ENCODE measurements around the gene TAS2R9.
"Not testable (repeated sequence)": the region's sequence is repeated elsewhere in the genome, so short reads cannot be mapped to it uniquely, and the experiment has no call there.

TAS2R9 gene

GRCh38 chr12:10802587-10802986, 7.4 kb downstream of the TAS2R9 start, which contains the start of gene TAS2R7:
Gene TAS2R7 (minus strand): TSS chr12:10802627. CDS start chr12:10802570, 57 bp downstream.
- H3K27me3 ChIP-seq (ENCODE audit: control insufficient read depth, low read length): no peaks in the 10 kb centered on the region
- H3K36me3 ChIP-seq (ENCODE audit: control insufficient read depth, low read length): no peaks in the 10 kb centered on the region
- no peaks in the 10 kb centered on the region for H3F3A ChIP-seq (ENCODE audit: control insufficient read depth, insufficient read depth)
- H3K4me1 ChIP-seq (ENCODE audit: control insufficient read depth, low read length): no peaks in the 10 kb centered on the region
- no peak within 1 kb of the TSS for H3K27ac ChIP-seq (ENCODE audit: low read depth, low read length)
- no peaks in the 10 kb centered on the region for H4K20me1 ChIP-seq (ENCODE audit: control insufficient read depth, insufficient read depth, low read depth, low read length)
- TF ChIP-seq, protein P1, sequence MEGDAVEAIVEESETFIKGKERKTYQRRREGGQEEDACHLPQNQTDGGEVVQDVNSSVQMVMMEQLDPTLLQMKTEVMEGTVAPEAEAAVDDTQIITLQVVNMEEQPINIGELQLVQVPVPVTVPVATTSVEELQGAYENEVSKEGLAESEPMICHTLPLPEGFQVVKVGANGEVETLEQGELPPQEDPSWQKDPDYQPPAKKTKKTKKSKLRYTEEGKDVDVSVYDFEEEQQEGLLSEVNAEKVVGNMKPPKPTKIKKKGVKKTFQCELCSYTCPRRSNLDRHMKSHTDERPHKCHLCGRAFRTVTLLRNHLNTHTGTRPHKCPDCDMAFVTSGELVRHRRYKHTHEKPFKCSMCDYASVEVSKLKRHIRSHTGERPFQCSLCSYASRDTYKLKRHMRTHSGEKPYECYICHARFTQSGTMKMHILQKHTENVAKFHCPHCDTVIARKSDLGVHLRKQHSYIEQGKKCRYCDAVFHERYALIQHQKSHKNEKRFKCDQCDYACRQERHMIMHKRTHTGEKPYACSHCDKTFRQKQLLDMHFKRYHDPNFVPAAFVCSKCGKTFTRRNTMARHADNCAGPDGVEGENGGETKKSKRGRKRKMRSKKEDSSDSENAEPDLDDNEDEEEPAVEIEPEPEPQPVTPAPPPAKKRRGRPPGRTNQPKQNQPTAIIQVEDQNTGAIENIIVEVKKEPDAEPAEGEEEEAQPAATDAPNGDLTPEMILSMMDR (IDR thresholded peaks at IDR 0.05; ENCODE audit: low read depth, low read length, poor library complexity, severe bottlenecking): no peak
- no peak within 1 kb of the TSS for H3K4me3 ChIP-seq (ENCODE audit: low read length)
- H3K79me2 ChIP-seq (ENCODE audit: control insufficient read depth, low read length): no peaks in the 10 kb centered on the region
- no peak within 1 kb of the TSS for H3K4me2 ChIP-seq (ENCODE audit: low read length)
- no peaks in the 10 kb centered on the region for H3K9me3 ChIP-seq (ENCODE audit: control insufficient read depth, insufficient read depth, low read length)
- H3K9me2 ChIP-seq (replicated peaks; ENCODE audit: control insufficient read depth, low read length): no peaks in the 10 kb centered on the region

- no peaks in the 10 kb centered on the region for H3K36me3 ChIP-seq (ENCODE audit: control insufficient read depth, low read length)
- H3K9me2 ChIP-seq (replicated peaks; ENCODE audit: control insufficient read depth, low read length): no peaks in the 10 kb centered on the region
- TF ChIP-seq EZH2phosphoT487 (IDR thresholded peaks at IDR 0.05; ENCODE audit: borderline replicate concordance, low read length): no peak
- TF ChIP-seq, protein P1 (IDR thresholded peaks at IDR 0.05; ENCODE audit: low read depth, low read length, poor library complexity, severe bottlenecking): no peak
- no peaks in the 10 kb centered on the region for H3K4me1 ChIP-seq (ENCODE audit: control insufficient read depth, low read length)
- no peaks in the 10 kb centered on the region for H4K20me1 ChIP-seq (ENCODE audit: control insufficient read depth, insufficient read depth, low read depth, low read length)
- no peak overlapping the region for H3K4me3 ChIP-seq (ENCODE audit: low read length)
- no peaks in the 10 kb centered on the region for H3K27me3 ChIP-seq (ENCODE audit: control insufficient read depth, low read length)
- no peak overlapping the region for H3K4me2 ChIP-seq (ENCODE audit: low read length)
- H3K79me2 ChIP-seq (ENCODE audit: control insufficient read depth, low read length): no peaks in the 10 kb centered on the region
- H3K27ac ChIP-seq (ENCODE audit: low read depth, low read length): no peak overlapping the region
- no peaks in the 10 kb centered on the region for H3K9me3 ChIP-seq (ENCODE audit: control insufficient read depth, insufficient read depth, low read length)
- no peaks in the 10 kb centered on the region for H3F3A ChIP-seq (ENCODE audit: control insufficient read depth, insufficient read depth)
These were observed 8.2 kb downstream of the TAS2R9 start for GRCh38 chr12:10801741-10802140.

GRCh38 chr12:10794222-10794621, 15.7 kb downstream of the TAS2R9 start:
- H4K20me1 ChIP-seq (ENCODE audit: control insufficient read depth, insufficient read depth, low read depth, low read length): no peaks in the 10 kb centered on the region
- H3K4me2 ChIP-seq (ENCODE audit: low read length): no peak overlapping the region
- no peaks in the 10 kb centered on the region for H3K9me2 ChIP-seq (replicated peaks; ENCODE audit: control insufficient read depth, low read length)
- no peaks in the 10 kb centered on the region for H3K79me2 ChIP-seq (ENCODE audit: control insufficient read depth, low read length)
- no peak for TF ChIP-seq EZH2phosphoT487 (IDR thresholded peaks at IDR 0.05; ENCODE audit: borderline replicate concordance, low read length)
- TF ChIP-seq, protein P1 (IDR thresholded peaks at IDR 0.05; ENCODE audit: low read depth, low read length, poor library complexity, severe bottlenecking): no peak
- H3K27me3 ChIP-seq (ENCODE audit: control insufficient read depth, low read length): 0 out of 2 replicates have a peak, but pooled peaks cover 3% of the 10 kb centered on the region
- H3K27ac ChIP-seq (ENCODE audit: low read depth, low read length): no peak overlapping the region
- H3F3A ChIP-seq (ENCODE audit: control insufficient read depth, insufficient read depth): no peaks in the 10 kb centered on the region
- no peaks in the 10 kb centered on the region for H3K9me3 ChIP-seq (ENCODE audit: control insufficient read depth, insufficient read depth, low read length)
- no peaks in the 10 kb centered on the region for H3K36me3 ChIP-seq (ENCODE audit: control insufficient read depth, low read length)
- H3K4me3 ChIP-seq (ENCODE audit: low read length): no peak overlapping the region
- no peaks in the 10 kb centered on the region for H3K4me1 ChIP-seq (ENCODE audit: control insufficient read depth, low read length)

GRCh38 chr12:10791769-10792168, 18.2 kb downstream of the TAS2R9 start:
- not testable (repeated sequence) for H3K36me3 ChIP-seq (ENCODE audit: control insufficient read depth, low read length); H3F3A ChIP-seq (ENCODE audit: control insufficient read depth, insufficient read depth); H3K27me3 ChIP-seq (ENCODE audit: control insufficient read depth, low read length); H3K4me2 ChIP-seq (ENCODE audit: low read length); H4K20me1 ChIP-seq (ENCODE audit: control insufficient read depth, insufficient read depth, low read depth, low read length); H3K4me1 ChIP-seq (ENCODE audit: control insufficient read depth, low read length); H3K27ac ChIP-seq (ENCODE audit: low read depth, low read length); H3K4me3 ChIP-seq (ENCODE audit: low read length); H3K9me2 ChIP-seq (replicated peaks; ENCODE audit: control insufficient read depth, low read length); H3K9me3 ChIP-seq (ENCODE audit: control insufficient read depth, insufficient read depth, low read length); H3K79me2 ChIP-seq (ENCODE audit: control insufficient read depth, low read length)

Data from DOHH2 (cell line).